Peyer's patch (tissue), 4 donors: ENCODE measurements around the gene HHIP. TPM values are rescaled to one million over a fixed set of nuclear protein-coding genes. Genes with fewer than 3 reads are reported as not detected.
"Not testable (repeated sequence)": the region's sequence is repeated elsewhere in the genome, so short reads cannot be mapped to it uniquely, and the experiment has no call there.

ENCODE experiments used
- DNase-seq, 3 donors: peaks; one replicate each; pipeline ENCODE4 v3.0.0-alpha.2; 2017 to 2019
- H3K27ac ChIP-seq, 4 donors: fragments of 200-600 bp; sonication (generic); one replicate each; pipeline ENCODE4 v1.5.1; 2016 to 2019
- H3K27me3 ChIP-seq, 2 donors: fragments of 200-600 bp; sonication (generic); one replicate each; pipeline ENCODE4 v1.5.1; 2019
- H3K36me3 ChIP-seq, 3 donors: fragments of 200-600 bp; sonication (generic); one replicate each; pipeline ENCODE4 v1.5.1; 2016 to 2019
- H3K4me1 ChIP-seq, 4 donors: fragments of 200-600 bp; sonication (generic); one replicate each; pipeline ENCODE4 v1.5.1; 2016 to 2019
- H3K4me3 ChIP-seq, 4 donors: fragments of 200-600 bp; sonication (generic); 1 replicate in 3 of 4; 2 replicates in 1 of 4; pipeline ENCODE4 v1.5.1; 2016 to 2019; ENCODE audit warnings: mild to moderate bottlenecking in 1 of 4
- H3K9me3 ChIP-seq, 4 donors: fragments of 200-600 bp; sonication (generic); one replicate each; pipeline ENCODE4 v1.5.1; 2016 to 2019; ENCODE audit warnings: mild to moderate bottlenecking in 1 of 4
- CTCF ChIP-seq, 6 experiments: fragments of 450-650 bp in 4 of 6; fragments of 200-600 bp in 2 of 6; sonication (generic) in 1 of 6; IDR thresholded peaks; one replicate each; pipeline ENCODE4 v1.5.1; 2017 to 2019; ENCODE audit warnings: antibody characterized with exemption in 6 of 6, mild to moderate bottlenecking in 3 of 6, moderate library complexity in 1 of 6
- POLR2A ChIP-seq, 2 donors: fragments of 450-650 bp; IDR thresholded peaks; one replicate each; pipeline ENCODE4 v1.5.1; 2017; ENCODE audit warnings: antibody characterized with exemption in 2 of 2, mild to moderate bottlenecking in 2 of 2, moderate library complexity in 2 of 2
- small RNA-seq, 2 donors: library from RNA; depleted of rRNA; stranded (forward); fragments of <200 nt; gene quantifications; one replicate each; pipeline ENCODE3, GENCODE V24; 2016
- total RNA-seq, 4 donors: library from RNA; depleted of rRNA; stranded (reverse); fragments of >200 nt; gene quantifications; one replicate each; pipeline ENCODE4 v1.1.0, GENCODE V29; 2016

Gene HHIP
- total RNA-seq, 4 donors from 2014 or later: 3.0 to 37.1 (median 6.6) TPM

- H3K4me1 ChIP-seq: no peaks in the 10 kb centered on the region
- TF ChIP-seq POLR2A (IDR thresholded peaks at IDR 0.05): no peak
- TF ChIP-seq CTCF (IDR thresholded peaks at IDR 0.05): no peak
Observed at GRCh38 chr4:144788469-144788868, 142.5 kb downstream of the HHIP start.

GRCh38 chr4:144791933-144792332, 146.0 kb downstream of the HHIP start:
- not testable (repeated sequence) for DNase-seq, H3K9me3 ChIP-seq, H3K4me3 ChIP-seq, H3K27ac ChIP-seq, H3K4me1 ChIP-seq, H3K27me3 ChIP-seq, H3K36me3 ChIP-seq

More at GRCh38 chr4:144788469-144788868, 142.5 kb downstream of the HHIP start:
- Histone ChIP-seq H3K9me3 (no peaks in the 10 kb centered on the region), H3K27ac (no peak overlapping the region), H3K4me3 (no peak overlapping the region), H3K27me3 (no peaks in the 10 kb centered on the region), H3K36me3 (no peaks in the 10 kb centered on the region)
- DNase-seq: no peak

Small RNAs within 50 kb of the gene (small RNA-seq; reads per million reads assigned to genes)
- gene RF02271: 0 reads per million in 2 donors
